Ishikawa (cell line): ENCODE results near the gene HIGD2A.
A peak's percentile ranks its signal among the peaks of the same experiment; 100 is the strongest.

Experiments used
- CEBPB ChIP-seq: IDR thresholded peaks from 2 replicates; pipeline ENCODE4 v1.6.1; 2012
- CREB1 ChIP-seq: IDR thresholded peaks from 2 replicates; pipeline ENCODE4 v1.6.1; 2012; ENCODE audit warnings: low read depth
- EGR1 ChIP-seq: IDR thresholded peaks from 2 replicates; pipeline ENCODE4 v1.6.1; 2012
- EP300 ChIP-seq: IDR thresholded peaks from 2 replicates; pipeline ENCODE4 v1.6.1; 2012; ENCODE audit warnings: borderline replicate concordance
- FOXM1 ChIP-seq: IDR thresholded peaks from 2 replicates; pipeline ENCODE4 v1.6.1; 2012; ENCODE audit warnings: low read depth, borderline replicate concordance
- NFIC ChIP-seq: IDR thresholded peaks from 2 replicates; pipeline ENCODE4 v1.6.1; 2012
- RAD21 ChIP-seq: IDR thresholded peaks from 2 replicates; pipeline ENCODE4 v1.6.1; 2012; ENCODE audit warnings: low read depth
- TAF1 ChIP-seq: IDR thresholded peaks from 2 replicates; pipeline ENCODE4 v1.6.1; 2012; ENCODE audit warnings: low read depth, mild to moderate bottlenecking
- TCF12 ChIP-seq: IDR thresholded peaks from 2 replicates; pipeline ENCODE4 v1.6.1; 2012; ENCODE audit warnings: low read depth
- TEAD4 ChIP-seq: IDR thresholded peaks from 2 replicates; pipeline ENCODE4 v1.6.1; 2012
- YY1 ChIP-seq: IDR thresholded peaks from 2 replicates; pipeline ENCODE4 v1.6.1; 2012; ENCODE audit warnings: low read depth
- ZBTB7A ChIP-seq: IDR thresholded peaks from 2 replicates; pipeline ENCODE4 v1.6.1; 2012; ENCODE audit warnings: low read depth
- TF ChIP-seq, protein P1 (sequence below): IDR thresholded peaks from 2 replicates; pipeline ENCODE4 v1.6.1; 2012
- TF ChIP-seq, protein P2 (sequence below): IDR thresholded peaks from 2 replicates; pipeline ENCODE4 v1.6.1; 2012; ENCODE audit warnings: low read depth, mild to moderate bottlenecking

DNA sequence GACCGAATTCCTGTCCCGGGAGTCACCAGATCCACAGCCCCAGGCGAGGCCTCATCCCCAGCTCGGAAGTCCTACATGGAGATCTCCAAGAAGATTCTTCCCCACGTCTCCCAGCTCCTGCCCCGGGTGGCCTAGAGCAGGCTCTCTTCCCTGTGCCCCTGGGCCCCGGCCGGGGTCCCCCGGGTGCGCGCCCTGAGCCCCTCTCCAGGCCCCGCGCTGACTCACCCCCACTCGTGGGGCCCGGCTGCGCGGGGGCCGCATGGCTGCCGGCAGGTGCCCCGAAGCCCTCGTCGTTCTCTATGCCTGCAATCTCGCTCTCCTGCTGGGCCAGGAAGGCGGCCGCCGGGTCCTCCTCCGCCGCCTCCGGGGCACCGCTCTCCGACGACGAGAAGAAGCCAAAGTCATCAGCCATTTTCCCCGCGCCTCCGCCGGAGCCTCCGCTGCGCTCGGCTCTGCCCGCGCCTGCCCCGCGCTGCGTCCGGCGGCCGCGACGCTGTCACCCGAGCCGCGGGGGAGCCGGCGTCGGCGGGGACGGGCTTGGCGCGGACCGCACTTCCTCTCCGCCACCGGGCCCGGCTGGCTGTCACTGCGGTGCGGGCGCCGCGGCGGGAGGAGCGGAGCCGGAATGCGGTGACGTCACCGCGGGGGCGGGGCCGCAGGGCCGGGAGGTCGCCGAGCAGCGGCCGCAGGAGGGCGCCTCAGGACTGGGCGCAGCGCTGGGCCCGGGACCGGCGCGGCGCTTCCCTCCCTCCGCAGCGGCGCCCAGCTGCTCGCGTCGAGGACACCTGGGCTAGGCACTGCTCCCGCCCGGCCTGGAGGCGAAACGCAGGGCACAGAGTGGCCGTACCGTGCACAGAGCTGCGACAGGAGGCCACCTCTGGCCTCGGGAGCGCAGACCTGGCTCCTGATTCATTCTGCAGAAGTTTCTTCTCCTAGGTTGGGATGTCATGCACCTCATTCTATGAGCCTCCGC lies 27.7 kb downstream of the HIGD2A start, which contains the start of gene CLTB:
- TF ChIP-seq CREB1 (no peak), EP300 (no peak), TEAD4 (peak; percentile 87), TCF12 (no peak), FOXM1 (no peak), TAF1 (peak; percentile 62), RAD21 (peak; percentile 84), CEBPB (no peak), ZBTB7A (peak; percentile 77; the same call in 1 of the 2 replicates), EGR1 (0 out of 2 replicates have a peak, but pooled peaks have one; percentile 38), YY1 (no peak; the same call in 1 of the 2 replicates), NFIC (peak; percentile 20; the same call in 1 of the 2 replicates)
- TF ChIP-seq, protein P1, sequence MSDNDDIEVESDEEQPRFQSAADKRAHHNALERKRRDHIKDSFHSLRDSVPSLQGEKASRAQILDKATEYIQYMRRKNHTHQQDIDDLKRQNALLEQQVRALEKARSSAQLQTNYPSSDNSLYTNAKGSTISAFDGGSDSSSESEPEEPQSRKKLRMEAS: peak; percentile 92
- TF ChIP-seq, protein P2, sequence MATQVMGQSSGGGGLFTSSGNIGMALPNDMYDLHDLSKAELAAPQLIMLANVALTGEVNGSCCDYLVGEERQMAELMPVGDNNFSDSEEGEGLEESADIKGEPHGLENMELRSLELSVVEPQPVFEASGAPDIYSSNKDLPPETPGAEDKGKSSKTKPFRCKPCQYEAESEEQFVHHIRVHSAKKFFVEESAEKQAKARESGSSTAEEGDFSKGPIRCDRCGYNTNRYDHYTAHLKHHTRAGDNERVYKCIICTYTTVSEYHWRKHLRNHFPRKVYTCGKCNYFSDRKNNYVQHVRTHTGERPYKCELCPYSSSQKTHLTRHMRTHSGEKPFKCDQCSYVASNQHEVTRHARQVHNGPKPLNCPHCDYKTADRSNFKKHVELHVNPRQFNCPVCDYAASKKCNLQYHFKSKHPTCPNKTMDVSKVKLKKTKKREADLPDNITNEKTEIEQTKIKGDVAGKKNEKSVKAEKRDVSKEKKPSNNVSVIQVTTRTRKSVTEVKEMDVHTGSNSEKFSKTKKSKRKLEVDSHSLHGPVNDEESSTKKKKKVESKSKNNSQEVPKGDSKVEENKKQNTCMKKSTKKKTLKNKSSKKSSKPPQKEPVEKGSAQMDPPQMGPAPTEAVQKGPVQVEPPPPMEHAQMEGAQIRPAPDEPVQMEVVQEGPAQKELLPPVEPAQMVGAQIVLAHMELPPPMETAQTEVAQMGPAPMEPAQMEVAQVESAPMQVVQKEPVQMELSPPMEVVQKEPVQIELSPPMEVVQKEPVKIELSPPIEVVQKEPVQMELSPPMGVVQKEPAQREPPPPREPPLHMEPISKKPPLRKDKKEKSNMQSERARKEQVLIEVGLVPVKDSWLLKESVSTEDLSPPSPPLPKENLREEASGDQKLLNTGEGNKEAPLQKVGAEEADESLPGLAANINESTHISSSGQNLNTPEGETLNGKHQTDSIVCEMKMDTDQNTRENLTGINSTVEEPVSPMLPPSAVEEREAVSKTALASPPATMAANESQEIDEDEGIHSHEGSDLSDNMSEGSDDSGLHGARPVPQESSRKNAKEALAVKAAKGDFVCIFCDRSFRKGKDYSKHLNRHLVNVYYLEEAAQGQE: no peak
